ENCODE results near the gene DHRS2. TPM values are rescaled to one million over a fixed set of nuclear protein-coding genes. Genes with fewer than 3 reads are reported as not detected.
A peak's percentile ranks its signal among the peaks of the same experiment; 100 is the strongest.

Gene DHRS2
- total and polyA plus RNA-seq, 2 of the 13 experiments (the other 11 are each of a cell fraction or from before 2014, with no cell fraction given): 1,621 to 3,021 TPM

- TF ChIP-seq ZNF142 (CRISPR knock-in tag; IDR thresholded peaks at IDR 0.05): no peak
- no peak for TF ChIP-seq FOXA1 (IDR thresholded peaks at IDR 0.05)
- peak; percentile 45; the same call in 1 of the 2 replicates for TF ChIP-seq FOXA1 (CRISPR knock-in tag; IDR thresholded peaks at IDR 0.05)
- no peak for TF ChIP-seq SOX13 (IDR thresholded peaks at IDR 0.05)
- 0 out of 4 replicates have a peak, but pooled peaks of 1 of the 2 experiments have one; percentile 28 for TF ChIP-seq SOX13 (CRISPR knock-in tag; conservative IDR thresholded peaks at IDR 0.05 in 1 of 2, IDR thresholded peaks at IDR 0.05 in 1 of 2)
- TF ChIP-seq ZBTB33 (CRISPR knock-in tag; IDR thresholded peaks at IDR 0.05): no peak
- TF ChIP-seq TRAFD1 (CRISPR knock-in tag; IDR thresholded peaks at IDR 0.05; ENCODE audit: borderline replicate concordance): peak; percentile 15; the same call in 1 of the 2 replicates
- 0 out of 2 replicates have a peak, but pooled peaks have one; percentile 11 for TF ChIP-seq NR2C2 (CRISPR knock-in tag; IDR thresholded peaks at IDR 0.05; ENCODE audit: borderline replicate concordance)
Measured at GRCh38 chr14:23601845-23602180, 34.4 kb upstream of the DHRS2 start (continued).

Measured in HepG2 (cell line).